PC-9 (cell line): ENCODE results near the gene COL4A2. TPM values are rescaled to one million over a fixed set of nuclear protein-coding genes. Genes with fewer than 3 reads are reported as not detected.
A peak's percentile ranks its signal among the peaks of the same experiment; 100 is the strongest.
"Not testable (repeated sequence)": the region's sequence is repeated elsewhere in the genome, so short reads cannot be mapped to it uniquely, and the experiment has no call there.

ENCODE experiments used
- BruUV-seq: library from RNA; stranded (reverse); fragments of 400-500 nt; replicated peaks from 2 replicates; lab custom pipeline; 2021; lab: Mats Ljungman, UMichigan
- CTCF ChIA-PET: fragments of 300-600 bp; sonication (Branson Sonifier 250); formaldehyde crosslinking; loops from one replicate; lab custom pipeline; 2022; ENCODE audit warnings: antibody characterized with exemption; lab: Charles Lee
- POLR2A ChIA-PET: fragments of 300-600 bp; sonication (Branson Sonifier 250); formaldehyde crosslinking; loops from one replicate; lab custom pipeline; 2022; ENCODE audit warnings: antibody characterized with exemption; ENCODE audit not compliant: unreplicated experiment; lab: Charles Lee
- DNase-seq, 2 experiments: peaks; one replicate each; pipeline versions ENCODE4 v3.0.0 to v3.0.0-alpha.2; 2015 to 2022; ENCODE audit warnings: mixed read lengths in 1 of 2
- H2AFZ ChIP-seq: fragments of 200-600 bp; sonication (generic); 2 replicates; pipeline ENCODE4 v1.8.1; 2017; ENCODE audit warnings: antibody characterized with exemption
- H3F3A ChIP-seq: fragments of 200-600 bp; sonication (generic); 2 replicates; pipeline ENCODE4 v1.8.1; 2017; ENCODE audit warnings: antibody characterized with exemption, mild to moderate bottlenecking, low read depth; ENCODE audit not compliant: insufficient read depth
- H3K27ac ChIP-seq: fragments of 200-600 bp; sonication (generic); 2 replicates; pipeline ENCODE4 v1.6.1; 2016; ENCODE audit warnings: mixed run types
- H3K27me3 ChIP-seq: fragments of 200-600 bp; sonication (generic); 2 replicates; pipeline ENCODE4 v1.6.1; 2016; ENCODE audit warnings: low read depth, mixed run types; ENCODE audit not compliant: insufficient read depth
- H3K36me3 ChIP-seq: fragments of 200-600 bp; sonication (generic); 2 replicates; pipeline ENCODE4 v1.6.1; 2016; ENCODE audit warnings: low read depth, mixed run types
- H3K4me1 ChIP-seq: fragments of 200-600 bp; sonication (generic); replicated peaks from 2 replicates; pipeline ENCODE4 v1.6.1; 2016; ENCODE audit warnings: mixed run types; ENCODE audit not compliant: insufficient read depth
- H3K4me2 ChIP-seq: fragments of 200-600 bp; sonication (generic); 2 replicates; pipeline ENCODE4 v1.6.1; 2017; ENCODE audit warnings: mixed run types
- H3K4me3 ChIP-seq: fragments of 200-600 bp; sonication (generic); 2 replicates; pipeline ENCODE4 v1.6.1; 2016; ENCODE audit warnings: mixed run types
- H3K79me2 ChIP-seq: fragments of 200-600 bp; sonication (generic); 2 replicates; pipeline ENCODE4 v1.6.1; 2017; ENCODE audit warnings: low read depth, mixed run types
- H3K9me2 ChIP-seq: fragments of 200-600 bp; sonication (generic); 2 replicates; pipeline ENCODE4 v1.8.1; 2017; ENCODE audit warnings: mild to moderate bottlenecking; ENCODE audit not compliant: insufficient read depth
- H3K9me3 ChIP-seq: fragments of 200-600 bp; sonication (generic); 2 replicates; pipeline ENCODE4 v1.8.1; 2016; ENCODE audit warnings: low read depth; ENCODE audit not compliant: insufficient read depth
- H4K20me1 ChIP-seq: fragments of 200-600 bp; sonication (generic); 2 replicates; pipeline ENCODE4 v1.8.1; 2017; ENCODE audit not compliant: insufficient read depth
- CTCF ChIP-seq: fragments of 200-600 bp; sonication (generic); conservative IDR thresholded peaks from 2 replicates; pipeline ENCODE4 v1.6.1; 2017; ENCODE audit warnings: mixed run types, antibody characterized with exemption, mild to moderate bottlenecking, moderate library complexity
- EZH2 ChIP-seq: fragments of 200-600 bp; sonication (generic); IDR thresholded peaks from 2 replicates; pipeline ENCODE4 v1.8.0; 2017; ENCODE audit warnings: antibody characterized with exemption, low read depth
- intact Hi-C: fragments of 100-400 bp; cut with micrococcal nuclease; formaldehyde crosslinking; loops from one replicate; pipeline ENCODE4 v1.10.0; 2022; ENCODE audit not compliant: unreplicated experiment
- total RNA-seq: library from RNA; stranded (reverse); gene quantifications from 2 replicates; pipeline ENCODE4 v1.2.3, GENCODE V29; 2021

Gene COL4A2
- total RNA-seq, 1 experiment from 2014 or later: 1.2 TPM

DNA sequence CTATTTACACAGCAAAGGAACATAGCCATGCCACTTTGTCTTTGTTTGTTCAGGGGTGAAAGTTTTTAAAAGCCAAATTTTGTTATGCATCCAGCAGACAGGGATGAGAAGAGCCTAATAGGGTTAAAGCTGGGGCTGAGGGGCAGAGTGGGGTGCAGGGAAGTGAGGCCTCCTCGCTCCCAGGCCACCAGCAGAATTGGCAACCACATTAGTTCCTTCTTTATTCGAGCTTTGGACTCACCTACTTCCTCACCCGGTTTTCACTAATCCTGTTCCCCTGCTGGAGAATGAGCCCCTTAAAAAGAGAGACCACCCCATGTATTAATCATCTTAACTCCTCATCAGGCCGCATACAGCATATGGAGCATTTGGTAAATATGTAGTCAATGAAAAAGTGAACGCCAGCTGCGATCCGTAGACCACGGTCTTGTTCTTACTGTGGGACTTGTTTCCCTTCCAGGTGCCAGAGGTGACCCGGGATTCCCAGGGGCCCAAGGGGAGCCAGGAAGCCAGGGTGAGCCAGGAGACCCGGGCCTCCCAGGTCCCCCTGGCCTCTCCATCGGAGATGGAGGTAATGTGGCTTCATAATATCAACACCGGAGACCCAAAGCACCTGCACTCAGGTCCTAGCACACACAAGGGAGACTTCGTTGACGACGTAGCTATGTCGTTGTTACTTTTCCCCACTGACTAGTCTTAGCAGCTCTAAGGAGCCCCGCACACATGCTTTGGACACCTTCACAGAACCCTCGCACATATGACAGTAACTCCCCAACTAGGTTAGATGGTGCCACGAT, 142.3 kb downstream of the COL4A2 start:
- H3K79me2 ChIP-seq: no peaks in the 10 kb centered on the region
- no peak for TF ChIP-seq EZH2
- TF ChIP-seq CTCF: no peak
- ChIA-PET POLR2A (no interaction called here), CTCF (no interaction called here)
- no peaks in the 10 kb centered on the region for H3K9me2 ChIP-seq
- H3K9me3 ChIP-seq: no peaks in the 10 kb centered on the region
- no peaks in the 10 kb centered on the region for H3K36me3 ChIP-seq
- BruUV-seq: no TSS peak
- DNase-seq: no peak
- H2AFZ ChIP-seq: no peak overlapping the region
- peak overlapping the region; percentile 66 for H3K4me2 ChIP-seq
- H3F3A ChIP-seq: peaks cover 22% of the 10 kb centered on the region; the same call in 1 of the 2 replicates
- H3K27ac ChIP-seq: no peak overlapping the region
- no peaks in the 10 kb centered on the region for H4K20me1 ChIP-seq
- H3K4me1 ChIP-seq: peaks cover 71% of the 10 kb centered on the region
- intact Hi-C loops: loop anchor here (10.0 kb wide), 5 partner anchors 465 to 1535 kb away; partner anchors contain the start of genes ANKRD10 and IRS2
- H3K4me3 ChIP-seq: no peak overlapping the region
- no peaks in the 10 kb centered on the region for H3K27me3 ChIP-seq

DNA sequence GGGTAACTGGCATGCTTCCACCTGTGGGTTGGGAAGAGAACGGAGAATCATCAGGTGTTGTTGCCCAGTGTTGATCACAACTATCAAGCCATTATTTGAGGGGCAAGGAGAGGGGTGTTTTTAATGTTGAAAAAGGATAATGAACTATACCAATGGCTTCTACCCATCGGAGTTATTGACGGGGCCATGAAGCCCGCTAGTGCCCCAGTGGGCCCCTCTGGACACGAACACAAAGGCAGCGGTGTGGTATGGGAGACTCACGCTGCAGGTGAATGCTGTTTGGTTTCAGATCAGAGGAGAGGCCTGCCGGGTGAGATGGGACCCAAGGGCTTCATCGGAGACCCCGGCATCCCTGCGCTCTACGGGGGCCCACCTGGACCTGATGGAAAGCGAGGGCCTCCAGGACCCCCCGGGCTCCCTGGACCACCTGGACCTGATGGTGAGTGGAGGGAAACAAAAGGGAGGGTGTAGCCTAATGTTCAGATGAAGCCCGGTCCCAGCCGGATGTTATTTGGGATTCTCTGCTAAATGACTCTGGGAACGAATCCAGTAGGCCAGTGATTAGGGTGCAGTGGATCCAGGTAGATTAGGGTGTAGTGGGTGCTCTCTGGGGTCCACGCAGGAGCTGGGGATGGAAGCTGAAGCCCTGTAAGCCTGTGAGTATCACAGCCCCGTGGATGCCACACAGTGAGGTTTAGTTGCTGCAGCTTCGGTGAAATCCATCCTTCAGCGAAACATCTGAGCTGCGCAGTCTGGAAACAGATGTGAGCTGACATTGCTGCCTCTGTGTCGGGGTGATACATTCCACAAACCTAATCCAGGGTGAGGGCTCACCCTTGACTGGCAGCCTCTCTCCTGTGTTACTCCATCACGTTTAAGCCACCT, 143.2 kb downstream of the COL4A2 start:
- ChIA-PET POLR2A (interaction anchor here (0.6 kb wide), 1 partner anchor 240 kb away, joined by 3 read pairs; no protein-coding TSS in a partner anchor), CTCF (no interaction called here)
- Histone ChIP-seq H3K9me2 (no peaks in the 10 kb centered on the region), H3K4me1 (peaks cover 63% of the 10 kb centered on the region), H3F3A (peaks cover 22% of the 10 kb centered on the region; the same call in 1 of the 2 replicates), H3K4me2 (no peak overlapping the region), H3K4me3 (no peak overlapping the region), H3K27ac (no peak overlapping the region), H3K27me3 (no peaks in the 10 kb centered on the region), H4K20me1 (no peaks in the 10 kb centered on the region), H3K9me3 (no peaks in the 10 kb centered on the region), H2AFZ (no peak overlapping the region), H3K36me3 (no peaks in the 10 kb centered on the region), H3K79me2 (no peaks in the 10 kb centered on the region)
- TF ChIP-seq EZH2 (no peak), CTCF (no peak)
- intact Hi-C loops: no loop called here
- no peak for DNase-seq
- BruUV-seq: no TSS peak

GRCh38 chr13:110450941-110451730, 144.1 kb downstream of the COL4A2 start:
- H3K27me3 ChIP-seq: no peaks in the 10 kb centered on the region
- H3K4me2 ChIP-seq: no peak overlapping the region
- no peaks in the 10 kb centered on the region for H3K79me2 ChIP-seq
- no peak for DNase-seq
- intact Hi-C loops: no loop called here
- H2AFZ ChIP-seq: no peak overlapping the region
- ChIA-PET POLR2A (interaction anchor here (0.6 to 1.0 kb wide), 2 partner anchors 12 to 241 kb away, joined by 3 to 5 read pairs; no protein-coding TSS in a partner anchor), CTCF (no interaction called here)
- peaks cover 22% of the 10 kb centered on the region; the same call in 1 of the 2 replicates for H3F3A ChIP-seq
- no peaks in the 10 kb centered on the region for H3K9me3 ChIP-seq
- no peak overlapping the region for H3K27ac ChIP-seq
- H4K20me1 ChIP-seq: no peaks in the 10 kb centered on the region
- no peaks in the 10 kb centered on the region for H3K9me2 ChIP-seq
- BruUV-seq: no TSS peak
- peaks cover 60% of the 10 kb centered on the region for H3K4me1 ChIP-seq
- H3K36me3 ChIP-seq: no peaks in the 10 kb centered on the region
- TF ChIP-seq CTCF (no peak), EZH2 (no peak)
- no peak overlapping the region for H3K4me3 ChIP-seq

GRCh38 chr13:110453091-110453490, 146.0 kb downstream of the COL4A2 start:
- H3K9me2 ChIP-seq, H3K9me3 ChIP-seq, H3K4me3 ChIP-seq, H3K27me3 ChIP-seq, BruUV-seq, H3K4me2 ChIP-seq, H2AFZ ChIP-seq, H3F3A ChIP-seq, DNase-seq, intact Hi-C loops, H3K79me2 ChIP-seq, H3K27ac ChIP-seq, H3K36me3 ChIP-seq, CTCF ChIA-PET, H4K20me1 ChIP-seq: not testable (repeated sequence)
- H3K4me1 ChIP-seq: peaks cover 44% of the 10 kb centered on the region
- POLR2A ChIA-PET: interaction anchor here (0.6 kb wide), 1 partner anchor 410 kb away, joined by 9 read pairs; no protein-coding TSS in a partner anchor
